Stimulated activated CD8-positive, alpha-beta memory T cell treated with anti-CD3 and anti-CD28 coated beads, Interleukin-12 subunit alpha, Interleukin-12 subunit beta, amount 100 ng/mL, for 4 hours (primary cell): ENCODE data around the gene ATP6AP1.
A peak's percentile ranks its signal among the peaks of the same experiment; 100 is the strongest.

ENCODE experiments used
- DNase-seq: peaks from one replicate; pipeline ENCODE4 v3.0.0-alpha.2; 2020; ENCODE audit warnings: low read depth

ATP6AP1 gene

DNA sequence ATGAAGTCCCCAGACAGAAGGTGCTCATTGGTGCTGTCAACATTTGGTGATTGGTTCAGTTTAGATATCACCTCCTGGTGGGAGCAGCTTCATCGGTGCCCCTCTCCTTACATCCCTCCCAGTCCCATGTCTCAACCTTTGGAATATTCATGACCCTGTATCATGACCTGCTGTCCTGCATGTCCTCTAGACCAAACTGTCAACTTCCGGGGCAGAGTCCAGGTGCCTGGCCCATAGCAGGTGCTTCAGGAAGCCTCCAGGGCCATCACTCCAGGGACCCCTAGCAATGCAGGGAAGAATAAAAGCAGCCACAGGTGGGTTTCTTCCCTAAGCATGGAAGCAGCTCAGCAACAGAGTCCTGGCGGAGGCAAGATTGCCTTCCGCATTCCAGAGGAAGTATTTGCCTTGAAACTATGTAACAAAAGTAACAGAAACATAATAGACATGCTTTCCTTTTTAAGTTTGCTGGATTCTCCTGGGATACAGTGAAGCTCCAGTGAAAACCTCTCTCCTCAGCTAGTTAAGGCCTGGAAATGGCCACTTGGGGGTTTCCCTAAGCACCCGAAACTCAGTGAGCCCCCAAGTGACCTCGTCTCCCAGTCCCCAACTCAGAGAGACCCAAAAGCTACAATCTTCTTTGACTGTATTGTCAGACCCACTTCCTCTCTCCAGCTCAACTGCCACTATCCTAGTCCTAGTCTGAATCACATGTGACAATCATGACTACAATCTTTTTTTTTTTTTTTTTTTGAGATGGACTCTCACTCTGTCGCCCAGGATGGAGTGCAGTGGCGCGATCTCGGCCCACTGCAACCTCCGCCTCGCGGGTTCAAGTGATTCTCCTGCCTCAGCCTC is 1.3 kb upstream of the ATP6AP1 start:
- DNase-seq, result no peak

DNA sequence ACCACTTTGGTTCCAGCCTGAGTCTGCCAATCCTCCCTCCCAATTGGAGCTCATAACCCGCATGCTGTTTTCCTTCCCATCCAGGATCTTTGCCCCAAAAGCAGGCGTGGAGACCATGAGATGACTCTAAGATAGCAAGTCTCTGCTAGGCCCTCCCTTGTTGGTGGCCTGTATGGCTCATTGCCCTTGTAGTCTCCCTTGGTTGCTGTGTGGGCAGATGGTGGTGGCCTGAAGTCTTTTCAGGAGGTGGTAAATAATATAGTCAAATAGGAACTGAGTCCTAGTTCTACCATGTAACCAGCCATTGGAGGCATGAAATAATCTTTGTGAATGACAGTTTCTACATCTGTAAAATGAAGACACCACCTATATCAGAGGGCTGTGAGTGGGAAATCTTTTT is 1.2 kb downstream of the ATP6AP1 start:
- DNase-seq, result no peak

DNA sequence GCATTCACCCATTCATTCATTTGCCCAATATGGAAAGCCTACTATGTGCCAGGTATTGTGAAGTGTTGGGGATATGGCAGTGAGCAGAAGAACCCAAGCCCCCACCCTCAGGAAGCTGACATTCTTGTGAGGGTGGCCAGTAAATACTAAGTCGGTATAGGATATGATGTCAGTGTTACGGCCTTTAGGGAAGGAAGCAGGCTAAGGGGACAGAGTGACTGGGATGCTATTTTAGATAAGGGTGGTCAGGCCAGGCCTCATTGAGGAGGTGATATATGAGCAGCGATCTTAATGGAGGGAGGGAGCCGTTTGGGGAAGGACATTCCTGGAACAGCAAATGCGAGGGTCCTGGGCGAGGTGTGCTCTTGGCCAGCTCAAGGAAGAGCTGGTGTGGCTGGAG is 2.0 kb downstream of the ATP6AP1 start:
- DNase-seq, result no peak

DNA sequence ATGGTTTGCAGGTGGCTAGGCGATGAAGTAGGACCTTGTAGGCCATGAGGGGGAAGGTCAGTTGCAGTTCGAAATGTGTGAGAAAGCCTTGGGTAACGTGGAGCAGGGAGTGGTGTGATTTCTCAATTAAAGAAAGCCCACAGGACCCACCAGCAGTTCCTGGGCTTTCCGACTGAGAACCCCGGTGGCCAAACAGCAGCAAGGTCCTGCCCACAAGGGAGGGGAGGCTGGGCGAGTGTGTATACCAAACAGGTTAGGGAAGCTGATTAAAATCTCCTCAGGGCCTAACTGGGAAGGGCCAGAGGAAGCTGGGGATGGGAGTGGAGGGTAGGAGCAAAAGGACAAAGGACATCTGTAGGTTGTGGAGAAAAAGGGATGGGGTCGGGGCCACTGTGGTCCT is 2.4 kb downstream of the ATP6AP1 start:
- no peak for DNase-seq

DNA sequence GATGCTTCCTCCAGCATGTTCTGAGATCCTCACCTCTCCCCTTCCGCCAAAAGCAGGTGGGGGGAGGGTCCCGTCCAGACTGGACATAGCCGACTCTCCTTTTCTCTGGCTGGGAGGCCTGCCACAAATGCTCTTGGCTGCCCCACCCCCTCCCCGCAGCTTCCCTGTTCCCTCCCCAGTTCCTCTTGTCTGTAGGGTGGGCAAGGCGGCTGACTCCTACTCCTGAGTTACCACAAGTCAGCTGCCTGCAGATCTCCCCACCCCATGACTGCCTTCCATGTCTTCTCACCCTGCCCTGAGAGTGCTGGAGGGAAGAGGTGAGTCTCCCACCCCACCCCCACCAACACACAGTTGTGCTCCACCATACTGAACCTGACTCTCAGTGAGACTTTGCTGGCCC is 2.9 kb downstream of the ATP6AP1 start:
- DNase-seq, result no peak

DNA sequence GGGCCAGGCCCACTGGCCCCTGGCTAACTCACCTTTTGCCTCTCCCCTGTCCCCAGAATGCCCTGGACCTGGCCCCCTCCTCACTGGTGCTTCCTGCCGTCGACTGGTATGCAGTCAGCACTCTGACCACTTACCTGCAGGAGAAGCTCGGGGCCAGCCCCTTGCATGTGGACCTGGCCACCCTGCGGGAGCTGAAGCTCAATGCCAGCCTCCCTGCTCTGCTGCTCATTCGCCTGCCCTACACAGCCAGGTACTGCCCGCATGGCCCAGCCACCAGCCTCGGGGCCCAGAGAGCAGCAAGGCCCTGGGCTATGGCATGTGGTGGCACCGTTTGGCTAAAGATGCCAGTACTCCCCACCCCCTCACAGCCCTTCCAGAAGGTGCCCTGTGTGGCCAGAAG is 3.7 kb downstream of the ATP6AP1 start:
- DNase-seq, result no peak

DNA sequence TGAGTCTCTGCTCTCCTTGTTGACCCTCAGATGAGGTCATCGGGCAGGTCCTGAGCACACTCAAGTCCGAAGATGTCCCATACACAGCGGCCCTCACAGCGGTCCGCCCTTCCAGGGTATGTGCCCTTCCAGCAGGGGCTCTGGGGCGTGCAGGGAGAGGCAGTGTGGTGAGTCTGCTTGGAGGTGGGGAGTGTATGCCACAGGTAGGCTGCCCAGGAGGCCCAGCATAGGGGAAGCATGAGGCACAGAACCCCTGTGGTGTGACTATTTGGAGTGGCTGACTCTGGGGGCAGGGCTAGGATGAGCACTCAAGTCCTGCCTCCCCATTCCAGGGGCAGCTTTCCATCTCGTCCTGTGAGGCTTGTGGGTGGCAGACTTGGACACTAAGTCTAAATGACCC is 5.1 kb downstream of the ATP6AP1 start:
- no peak for DNase-seq

DNA sequence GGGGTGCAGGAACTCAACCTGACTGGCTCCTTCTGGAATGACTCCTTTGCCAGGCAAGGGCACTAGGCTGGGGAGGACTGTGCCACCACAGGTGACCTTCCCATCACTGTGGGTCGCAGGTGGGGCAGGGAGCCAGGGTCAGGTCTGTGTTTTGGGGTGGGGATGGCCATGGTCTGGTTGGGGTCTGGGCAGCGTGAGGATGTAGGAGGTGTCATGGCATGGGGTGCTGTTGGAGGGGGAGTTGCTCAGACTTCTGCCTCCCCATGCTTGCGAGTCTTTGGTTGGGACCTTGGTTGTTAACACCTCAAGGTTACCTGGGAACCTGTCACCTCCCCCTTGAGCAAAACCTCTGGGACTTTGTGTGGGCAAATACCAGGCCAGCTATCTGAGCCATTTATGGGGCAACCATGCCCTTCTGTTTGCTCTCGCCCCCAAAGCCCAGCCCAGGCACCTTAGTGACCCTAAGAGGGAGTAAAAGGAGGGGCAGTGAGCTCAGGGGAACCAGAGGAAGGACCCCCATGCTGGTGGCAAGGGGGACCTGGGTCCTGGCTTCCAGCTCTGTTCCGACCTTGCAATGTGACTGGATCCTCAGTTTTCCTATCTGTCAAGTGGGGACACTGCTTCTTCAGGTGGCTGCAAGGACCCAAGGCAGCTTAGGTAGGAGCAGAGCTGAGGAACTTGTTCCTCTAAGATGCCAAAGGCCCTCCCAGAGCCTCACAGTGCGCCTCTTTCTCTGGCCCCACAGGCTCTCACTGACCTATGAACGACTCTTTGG is 6.1 kb downstream of the ATP6AP1 start:
- no peak for DNase-seq

DNA sequence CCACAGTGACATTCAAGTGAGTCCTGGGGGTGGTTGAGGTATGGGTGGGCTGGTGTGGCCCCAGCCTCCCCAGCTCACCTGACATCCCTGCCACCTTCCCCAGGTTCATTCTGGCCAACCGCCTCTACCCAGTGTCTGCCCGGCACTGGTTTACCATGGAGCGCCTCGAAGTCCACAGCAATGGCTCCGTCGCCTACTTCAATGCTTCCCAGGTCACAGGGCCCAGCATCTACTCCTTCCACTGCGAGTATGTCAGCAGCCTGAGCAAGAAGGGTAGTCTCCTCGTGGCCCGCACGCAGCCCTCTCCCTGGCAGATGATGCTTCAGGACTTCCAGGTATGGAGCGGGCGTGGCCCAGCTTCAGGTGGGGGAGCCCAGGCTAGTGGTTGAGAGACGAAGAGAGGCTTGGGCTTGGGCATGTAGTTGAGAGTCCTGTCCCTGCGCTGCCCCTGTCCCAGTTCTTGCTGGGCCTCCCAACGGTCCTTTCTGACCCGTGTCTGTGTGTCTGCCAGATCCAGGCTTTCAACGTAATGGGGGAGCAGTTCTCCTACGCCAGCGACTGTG is 6.8 kb downstream of the ATP6AP1 start:
- no peak for DNase-seq

DNA sequence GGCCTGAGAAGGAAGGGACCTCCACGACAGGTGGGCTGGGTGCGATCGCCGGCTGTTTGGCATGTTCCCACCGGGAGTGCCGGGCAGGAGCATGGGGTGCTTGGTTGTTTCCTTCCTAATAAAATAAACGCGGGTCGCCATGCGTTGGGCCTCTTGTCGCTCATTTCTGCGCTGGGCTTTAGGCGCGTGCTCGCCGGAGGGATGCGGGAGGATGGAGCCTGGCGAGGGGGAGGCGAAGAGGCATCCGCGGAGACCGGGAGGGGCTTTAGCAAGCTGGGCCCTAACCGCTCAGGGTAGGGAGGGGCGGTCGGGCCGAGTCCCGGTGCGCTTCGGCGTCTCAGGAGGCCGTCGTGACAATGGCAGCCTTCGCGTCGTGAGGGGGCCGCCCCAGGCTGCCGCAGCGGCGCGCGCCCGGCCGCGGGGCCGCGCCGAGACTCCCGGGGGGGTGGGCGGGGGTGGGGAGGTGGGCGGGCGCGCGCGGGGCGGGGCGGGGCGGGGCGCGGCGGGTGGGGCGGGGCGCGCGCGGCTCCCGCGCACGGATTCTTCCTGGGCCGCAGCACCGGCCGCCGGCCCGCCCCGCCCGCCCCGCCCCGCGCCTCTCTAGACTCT is 8.0 kb downstream of the ATP6AP1 start:
- DNase-seq, result peak; percentile 34

DNA sequence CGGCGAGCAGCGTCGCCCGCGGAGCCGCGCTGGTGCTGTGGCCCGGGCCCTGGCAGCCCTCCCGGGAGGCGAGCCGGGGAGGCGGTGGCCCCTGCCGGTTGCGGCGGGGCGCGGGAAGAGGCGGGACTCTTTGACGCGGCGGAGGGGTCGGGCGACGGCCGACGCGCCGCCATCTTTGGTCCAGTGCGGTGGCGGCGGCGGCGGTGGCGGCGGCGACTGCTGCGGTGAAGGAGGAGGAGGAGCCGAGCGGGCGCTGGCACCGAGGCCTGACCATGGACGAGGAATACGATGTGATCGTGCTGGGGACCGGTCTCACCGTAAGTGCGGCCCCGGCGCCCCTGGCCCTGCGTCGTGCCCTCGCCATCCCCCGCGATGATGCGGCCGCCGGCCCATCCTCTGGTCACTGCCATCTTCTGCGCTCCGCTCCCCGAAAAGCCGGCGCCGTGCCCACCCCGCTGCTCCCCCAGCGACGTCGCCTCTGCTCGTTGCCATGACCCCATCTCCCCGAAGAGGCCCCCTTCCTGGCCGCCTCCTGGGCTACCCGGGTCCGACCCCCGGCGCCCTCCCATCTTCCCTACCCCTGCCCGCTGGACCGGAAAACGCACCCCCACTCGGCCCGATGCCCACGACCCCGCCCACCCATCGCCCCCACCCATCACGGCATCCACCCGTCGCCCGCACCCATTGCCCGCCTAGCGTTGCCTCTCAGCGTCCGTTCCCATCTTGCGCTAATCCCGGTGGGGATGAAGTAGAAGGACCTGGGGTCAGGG is 8.7 kb downstream of the ATP6AP1 start, which contains the start of gene GDI1:
GDI1 (plus strand) TSS at position 172 of the 770 bp plus-strand sequence; CDS start at position 273, 101 bp downstream.
- peak; percentile 28 for DNase-seq

DNA sequence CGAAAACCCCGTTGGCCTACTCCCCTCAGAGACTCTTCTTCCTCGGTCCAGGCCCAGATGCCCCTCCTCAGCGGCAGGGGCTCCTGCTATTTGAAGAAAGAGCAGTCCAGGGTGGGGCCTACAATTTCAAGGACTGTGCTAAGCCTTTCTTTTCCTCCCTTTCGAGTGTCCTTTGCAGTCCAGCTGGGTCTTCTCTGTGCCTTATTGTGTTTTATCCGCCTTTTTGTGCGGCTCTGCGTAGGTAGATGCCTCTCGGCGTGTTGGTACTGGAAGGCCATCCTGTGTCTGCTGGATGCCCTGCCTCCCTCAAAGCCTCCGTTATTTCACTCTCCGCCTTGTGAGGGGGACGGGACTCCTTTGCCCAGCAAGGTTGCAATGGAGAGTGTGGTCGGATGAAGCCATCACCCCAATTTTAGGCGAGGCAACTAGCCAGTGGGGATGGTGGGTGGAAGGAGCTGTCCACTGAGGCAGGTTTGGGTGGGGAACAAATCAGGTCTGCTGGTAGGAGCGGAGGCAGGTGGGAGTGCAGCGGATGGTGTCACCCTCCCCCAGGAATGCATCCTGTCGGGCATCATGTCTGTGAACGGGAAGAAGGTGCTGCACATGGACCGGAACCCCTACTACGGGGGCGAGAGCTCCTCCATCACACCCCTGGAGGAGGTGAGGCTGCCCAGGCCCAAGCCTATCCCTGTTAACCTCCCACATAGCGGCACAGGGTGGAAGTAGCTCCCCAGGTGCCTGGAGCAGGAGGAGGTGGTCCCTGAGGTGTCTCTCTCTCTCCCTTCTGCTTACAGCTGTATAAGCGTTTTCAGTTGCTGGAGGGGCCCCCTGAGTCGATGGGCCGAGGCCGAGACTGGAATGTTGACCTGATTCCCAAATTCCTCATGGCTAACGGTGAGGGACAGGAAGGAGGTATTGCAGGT is 9.8 kb downstream of the ATP6AP1 start:
- no peak for DNase-seq

DNA sequence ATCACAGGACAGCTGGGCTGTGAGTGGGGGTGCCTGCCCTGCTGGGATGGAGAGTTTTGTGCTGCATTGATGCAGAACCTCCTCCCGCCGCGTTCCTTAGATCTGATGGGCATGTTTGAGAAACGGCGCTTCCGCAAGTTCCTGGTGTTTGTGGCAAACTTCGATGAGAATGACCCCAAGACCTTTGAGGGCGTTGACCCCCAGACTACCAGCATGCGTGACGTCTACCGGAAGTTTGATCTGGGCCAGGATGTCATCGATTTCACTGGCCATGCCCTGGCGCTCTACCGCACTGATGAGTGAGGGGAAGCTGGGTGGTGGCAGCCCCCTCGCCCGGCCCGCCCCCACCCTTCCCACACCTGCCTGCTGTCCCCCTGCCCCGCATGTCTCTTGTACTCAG is 11.4 kb downstream of the ATP6AP1 start:
- DNase-seq, result no peak

DNA sequence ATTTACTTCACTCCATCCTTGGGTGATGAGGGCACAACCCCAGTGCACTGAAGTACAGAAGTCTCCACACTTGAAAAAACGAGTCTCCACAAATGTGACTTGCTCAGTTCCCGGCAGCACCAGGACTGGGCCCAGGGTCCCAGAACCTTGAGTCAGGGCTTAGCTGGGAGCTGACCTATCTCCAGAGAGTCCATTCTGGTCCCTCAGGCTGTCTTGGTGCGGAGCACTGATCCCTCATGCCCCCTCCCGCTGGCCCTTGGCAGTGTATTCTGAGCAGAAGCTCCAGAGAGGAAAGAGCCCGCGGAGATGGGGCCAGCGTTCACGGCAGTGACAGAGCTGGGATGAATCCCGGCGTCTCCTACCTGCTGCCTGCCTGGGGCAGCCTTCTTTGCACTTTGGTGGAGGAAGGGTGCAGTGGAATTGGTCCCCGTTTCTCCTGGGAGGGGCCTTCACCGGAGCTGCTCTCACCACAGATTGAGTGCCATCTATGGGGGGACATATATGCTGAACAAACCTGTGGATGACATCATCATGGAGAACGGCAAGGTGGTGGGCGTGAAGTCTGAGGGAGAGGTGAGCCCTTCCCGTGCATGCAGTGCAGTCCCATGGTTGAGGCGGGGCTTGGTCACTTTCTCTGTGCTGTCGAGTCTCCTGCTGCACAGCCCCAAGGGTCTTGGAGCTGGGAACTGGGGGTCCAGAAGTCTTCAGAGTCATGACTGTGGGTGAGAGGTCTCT is 12.3 kb downstream of the ATP6AP1 start:
- DNase-seq, result no peak

DNA sequence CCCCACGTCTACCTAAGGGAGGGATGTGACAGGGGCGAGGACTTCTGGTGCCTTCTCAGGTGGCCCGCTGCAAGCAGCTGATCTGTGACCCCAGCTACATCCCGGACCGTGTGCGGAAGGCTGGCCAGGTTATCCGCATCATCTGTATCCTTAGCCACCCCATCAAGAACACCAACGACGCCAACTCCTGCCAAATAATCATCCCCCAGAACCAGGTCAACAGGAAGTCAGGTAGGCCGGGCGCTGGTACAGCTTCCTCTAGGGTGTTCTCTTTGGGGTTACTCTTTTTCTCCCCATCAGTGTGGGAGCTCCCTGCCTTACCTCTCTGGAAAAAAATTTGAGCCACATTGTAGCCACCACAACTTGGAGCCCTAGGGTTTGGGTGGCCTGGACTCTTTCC is 13.1 kb downstream of the ATP6AP1 start:
- no peak for DNase-seq

DNA sequence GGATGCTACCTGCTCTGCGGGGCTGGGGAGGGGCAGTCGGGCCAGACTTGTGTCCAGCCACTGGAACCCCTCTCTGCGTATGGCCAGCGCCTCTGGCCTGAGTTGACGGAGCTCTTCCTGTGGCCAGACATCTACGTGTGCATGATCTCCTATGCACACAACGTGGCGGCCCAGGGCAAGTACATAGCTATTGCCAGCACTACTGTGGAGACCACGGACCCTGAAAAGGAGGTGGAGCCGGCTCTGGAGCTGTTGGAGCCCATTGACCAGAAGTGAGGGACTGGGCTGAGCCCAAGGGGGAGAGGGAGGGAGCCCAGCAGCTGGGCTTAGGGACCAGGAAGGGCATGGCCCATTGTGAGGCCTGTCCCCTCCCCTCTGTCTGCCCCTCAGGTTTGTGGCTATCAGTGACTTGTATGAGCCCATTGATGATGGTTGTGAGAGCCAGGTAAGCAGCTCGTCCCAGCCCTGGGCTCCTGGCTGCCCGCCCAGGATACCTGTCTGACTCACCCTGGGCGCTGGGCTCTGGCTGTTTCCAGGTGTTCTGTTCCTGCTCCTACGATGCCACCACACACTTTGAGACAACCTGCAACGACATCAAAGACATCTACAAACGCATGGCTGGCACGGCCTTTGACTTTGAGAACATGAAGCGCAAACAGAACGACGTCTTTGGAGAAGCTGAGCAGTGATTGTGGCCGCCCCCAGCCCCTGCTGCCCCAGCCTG is 13.7 kb downstream of the ATP6AP1 start:
- DNase-seq, result no peak

DNA sequence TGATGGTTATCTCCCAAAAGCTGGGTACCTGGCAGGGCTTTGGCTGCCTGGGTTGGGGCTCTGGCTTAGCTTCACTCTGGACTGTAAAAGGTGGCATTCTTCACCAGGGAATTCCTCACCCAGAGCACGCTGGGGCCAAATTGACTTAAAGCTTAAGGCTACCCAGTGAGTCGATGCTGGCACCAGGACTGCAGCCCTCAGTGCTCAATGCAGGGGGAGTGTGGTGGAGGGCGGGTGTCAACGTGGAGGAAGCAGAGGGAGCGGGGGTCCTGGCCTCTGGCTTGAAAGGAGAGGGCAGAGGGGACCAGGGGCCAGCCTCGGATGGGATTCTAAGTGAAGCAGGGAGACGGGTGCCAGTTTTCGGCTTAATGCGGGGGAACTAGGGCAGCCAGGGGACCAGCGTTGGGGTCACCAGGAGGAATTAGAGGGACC is 15.0 kb downstream of the ATP6AP1 start:
- DNase-seq, result no peak

DNA sequence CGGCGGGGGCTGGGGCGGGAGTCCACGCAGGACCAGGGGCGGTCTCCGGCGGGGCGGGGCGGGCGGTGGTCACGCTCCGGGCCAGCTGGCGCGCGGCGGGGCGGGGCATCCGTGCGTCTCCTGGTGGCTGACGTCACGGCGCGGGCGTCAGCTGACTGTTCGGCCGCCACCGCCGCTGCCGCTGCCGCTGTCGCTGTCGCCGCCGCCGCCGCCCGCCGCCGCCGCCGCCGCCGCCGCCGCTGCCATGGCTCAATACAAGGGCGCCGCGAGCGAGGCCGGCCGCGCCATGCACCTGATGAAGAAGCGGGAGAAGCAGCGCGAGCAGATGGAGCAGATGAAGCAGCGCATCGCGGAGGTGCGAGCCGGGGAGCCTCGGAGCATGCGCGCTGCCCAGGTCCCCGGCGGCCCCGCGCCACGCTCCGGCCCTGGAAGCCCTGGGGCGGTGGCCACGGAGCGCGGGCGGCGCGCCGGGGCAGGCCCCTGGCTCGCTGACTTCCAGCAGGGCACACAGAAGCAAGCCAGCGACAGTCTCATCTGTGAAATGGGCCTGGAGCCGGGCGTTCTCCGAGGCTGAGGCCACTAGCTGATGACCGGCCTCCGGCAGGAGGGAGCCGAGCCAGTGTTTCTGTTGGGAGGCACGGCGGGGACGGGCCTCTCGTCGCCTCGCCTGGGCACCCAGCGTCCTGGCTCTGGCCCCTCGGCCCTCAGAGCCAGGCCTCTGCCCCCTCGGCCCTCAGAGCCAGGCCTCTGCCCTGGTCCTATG is 15.7 kb downstream of the ATP6AP1 start, which contains the start of gene FAM50A:
FAM50A (plus strand) TSS at position 150 of the 763 bp plus-strand sequence; CDS start at position 245, 95 bp downstream.
- DNase-seq, result peak; percentile 53
